Lower lobe of right lung (tissue), 2 donors: ENCODE data around the gene SETDB2. TPM values are rescaled to one million over a fixed set of nuclear protein-coding genes. Genes with fewer than 3 reads are reported as not detected.
"Not testable (repeated sequence)": the region's sequence is repeated elsewhere in the genome, so short reads cannot be mapped to it uniquely, and the experiment has no call there.

ENCODE experiments used
- ATAC-seq, 2 donors: fragments of 200-7000 bp; cut with Tn5 transposase; one replicate each; pipeline ENCODE4 v1.9.1; 2020 to 2022; ENCODE audit warnings: mild to moderate bottlenecking in 2 of 2, moderate library complexity in 2 of 2
- DNase-seq: peaks from one replicate; pipeline ENCODE4 v3.0.0-alpha.2; 2020
- H3K27ac ChIP-seq: fragments of 200-600 bp; one replicate; pipeline ENCODE4 v1.8.0; 2022
- H3K27me3 ChIP-seq: fragments of 200-600 bp; one replicate; pipeline ENCODE4 v1.8.0; 2022; ENCODE audit warnings: low read depth
- H3K36me3 ChIP-seq: fragments of 200-600 bp; one replicate; pipeline ENCODE4 v1.8.0; 2022; ENCODE audit warnings: mild to moderate bottlenecking
- H3K4me1 ChIP-seq: fragments of 200-600 bp; one replicate; pipeline ENCODE4 v1.8.0; 2022
- H3K4me3 ChIP-seq: fragments of 200-600 bp; one replicate; pipeline ENCODE4 v1.8.0; 2022; ENCODE audit warnings: mild to moderate bottlenecking
- H3K9me3 ChIP-seq: fragments of 200-600 bp; one replicate; pipeline ENCODE4 v1.8.0; 2022
- intact Hi-C: fragments of 100-400 bp; cut with DNase I; formaldehyde crosslinking; loops from one replicate; pipeline ENCODE4 v1.11.0; 2022
- total RNA-seq: library from RNA; stranded (reverse); fragmentation: NEBNext Ultra II Directional; extraction: Animal tissue kit (Norgen Biotek cat#: 25700); gene quantifications from one replicate; pipeline ENCODE4 v1.2.1, GENCODE V29; 2021
- TF ChIP-seq, protein P1 (sequence below): fragments of 200-600 bp; IDR thresholded peaks from one replicate; pipeline ENCODE4 v1.8.0; 2022; ENCODE audit warnings: antibody characterized with exemption, mild to moderate bottlenecking
- donor health status: DM: no; HTN: yes; CAD: no; lungs with severe emphysema.

SETDB2 gene
- total RNA-seq, 1 donor from 2014 or later = 21.1 TPM

- Histone ChIP-seq H3K4me3 (peak within 1 kb of the TSS; percentile 67), H3K27me3 (no peaks in the 10 kb centered on the region), H3K9me3 (no peaks in the 10 kb centered on the region), H3K27ac (peak within 1 kb of the TSS; percentile 96), H3K4me1 (peaks cover 4% of the 10 kb centered on the region), H3K36me3 (peaks cover 5% of the 10 kb centered on the region)
- intact Hi-C loops = no loop called here
- DNase-seq = peak; percentile 93
- peak; percentile 93 to 96 for ATAC-seq
- TF ChIP-seq, protein P1, sequence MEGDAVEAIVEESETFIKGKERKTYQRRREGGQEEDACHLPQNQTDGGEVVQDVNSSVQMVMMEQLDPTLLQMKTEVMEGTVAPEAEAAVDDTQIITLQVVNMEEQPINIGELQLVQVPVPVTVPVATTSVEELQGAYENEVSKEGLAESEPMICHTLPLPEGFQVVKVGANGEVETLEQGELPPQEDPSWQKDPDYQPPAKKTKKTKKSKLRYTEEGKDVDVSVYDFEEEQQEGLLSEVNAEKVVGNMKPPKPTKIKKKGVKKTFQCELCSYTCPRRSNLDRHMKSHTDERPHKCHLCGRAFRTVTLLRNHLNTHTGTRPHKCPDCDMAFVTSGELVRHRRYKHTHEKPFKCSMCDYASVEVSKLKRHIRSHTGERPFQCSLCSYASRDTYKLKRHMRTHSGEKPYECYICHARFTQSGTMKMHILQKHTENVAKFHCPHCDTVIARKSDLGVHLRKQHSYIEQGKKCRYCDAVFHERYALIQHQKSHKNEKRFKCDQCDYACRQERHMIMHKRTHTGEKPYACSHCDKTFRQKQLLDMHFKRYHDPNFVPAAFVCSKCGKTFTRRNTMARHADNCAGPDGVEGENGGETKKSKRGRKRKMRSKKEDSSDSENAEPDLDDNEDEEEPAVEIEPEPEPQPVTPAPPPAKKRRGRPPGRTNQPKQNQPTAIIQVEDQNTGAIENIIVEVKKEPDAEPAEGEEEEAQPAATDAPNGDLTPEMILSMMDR = peak; percentile 17
Measured at GRCh38 chr13:49495783-49496762, 52.0 kb downstream of the SETDB2 start, which contains the start of gene PHF11. TSS of gene PHF11 (plus strand) at chr13:49495953. CDS start at chr13:49496002, 49 bp downstream.

DNA sequence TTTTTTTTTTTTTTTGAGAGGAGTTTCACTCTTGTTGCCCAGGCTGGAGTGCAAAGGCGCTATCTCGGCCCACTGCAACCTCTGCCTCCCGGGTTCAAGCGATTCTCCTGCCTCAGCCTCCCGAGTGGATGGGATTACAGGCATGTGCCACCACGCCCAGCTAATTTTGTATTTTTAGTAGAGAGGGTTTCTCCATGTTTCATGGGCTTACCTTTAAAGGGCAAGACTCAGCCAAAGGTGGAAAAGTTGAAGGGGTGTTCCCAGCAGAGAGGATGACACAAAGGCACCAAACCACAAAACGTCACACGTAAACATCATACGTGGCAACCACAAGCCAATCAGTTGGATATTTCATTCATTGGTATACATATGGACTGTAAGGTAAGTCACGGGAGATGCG lies 52.8 kb downstream of the SETDB2 start:
- DNase-seq, H3K36me3 ChIP-seq, H3K4me3 ChIP-seq, intact Hi-C loops, ATAC-seq, H3K27me3 ChIP-seq, H3K9me3 ChIP-seq, H3K4me1 ChIP-seq: not testable (repeated sequence)
- peak overlapping the region; percentile 96 for H3K27ac ChIP-seq

- H3K27ac ChIP-seq = peak overlapping the region; percentile 31
- intact Hi-C loops = no loop called here
- H3K4me1 ChIP-seq = peaks cover 4% of the 10 kb centered on the region
- H3K4me3 ChIP-seq = no peak overlapping the region
- no peak for ATAC-seq
- DNase-seq = no peak
- H3K9me3 ChIP-seq = no peaks in the 10 kb centered on the region
- TF ChIP-seq, protein P1 = no peak
- H3K36me3 ChIP-seq = peaks cover 3% of the 10 kb centered on the region
- H3K27me3 ChIP-seq = no peaks in the 10 kb centered on the region
Measured at GRCh38 chr13:49497272-49497671, 53.2 kb downstream of the SETDB2 start.

- intact Hi-C loops = no loop called here
Measured at GRCh38 chr13:49498206-49498605, 54.1 kb downstream of the SETDB2 start.

DNA sequence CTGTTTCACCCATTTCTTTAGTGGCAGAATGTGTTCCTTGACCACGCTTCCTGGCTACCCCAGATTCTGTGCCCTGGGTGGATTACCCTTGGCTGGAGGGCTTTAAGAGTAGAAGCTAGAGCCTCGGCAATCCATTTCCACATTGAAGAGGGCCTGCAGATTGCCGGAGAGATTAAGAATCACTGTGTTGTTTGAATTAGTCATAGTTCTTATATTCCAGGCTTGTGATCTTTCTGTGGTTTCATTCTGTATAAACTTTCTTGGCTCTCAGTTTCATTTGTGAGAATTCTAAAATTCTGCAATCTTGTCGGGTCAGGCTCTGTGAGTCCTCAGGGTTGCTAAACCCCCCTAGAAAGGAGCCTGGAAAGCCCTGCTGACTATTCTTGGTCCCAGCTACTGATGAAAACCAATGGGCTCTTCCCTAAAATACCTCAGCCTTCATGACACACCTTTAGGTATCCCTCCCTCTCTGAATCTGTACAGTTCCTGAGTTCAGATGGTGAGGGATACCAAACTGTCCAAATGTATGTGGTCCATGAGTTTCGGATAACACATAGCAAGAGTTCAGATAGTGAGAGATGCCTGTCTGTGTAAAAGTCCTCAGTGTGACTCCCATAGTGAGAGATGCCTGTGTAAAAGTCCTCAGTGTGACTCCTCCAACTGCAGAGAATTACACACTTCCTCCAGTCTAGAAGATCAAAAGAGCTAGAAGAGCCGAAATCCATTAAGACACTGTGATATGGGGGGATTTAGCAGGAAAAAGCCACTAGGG lies 56.0 kb downstream of the SETDB2 start:
- H3K27ac ChIP-seq = peak overlapping the region; percentile 13
- ATAC-seq = no peak
- H3K36me3 ChIP-seq = peaks cover 3% of the 10 kb centered on the region
- TF ChIP-seq, protein P1 = no peak
- peaks cover 4% of the 10 kb centered on the region for H3K4me1 ChIP-seq
- no peak overlapping the region for H3K4me3 ChIP-seq
- intact Hi-C loops = no loop called here
- no peak for DNase-seq
- H3K9me3 ChIP-seq = no peaks in the 10 kb centered on the region
- H3K27me3 ChIP-seq = no peaks in the 10 kb centered on the region

More at GRCh38 chr13:49498206-49498605, 54.1 kb downstream of the SETDB2 start:
- H3K4me1 ChIP-seq = peaks cover 4% of the 10 kb centered on the region
- H3K4me3 ChIP-seq = no peak overlapping the region
- no peaks in the 10 kb centered on the region for H3K9me3 ChIP-seq
- ATAC-seq = no peak
- no peak for DNase-seq
- H3K36me3 ChIP-seq = peaks cover 3% of the 10 kb centered on the region
- H3K27me3 ChIP-seq = no peaks in the 10 kb centered on the region
- no peak overlapping the region for H3K27ac ChIP-seq
- TF ChIP-seq, protein P1 = no peak
